ENCODE measurements around the gene FAM114A2. TPM values are rescaled to one million over a fixed set of nuclear protein-coding genes. Genes with fewer than 3 reads are reported as not detected.

FAM114A2 gene
- total RNA-seq, 1 experiment from 2014 or later = 21.3 TPM

DNA sequence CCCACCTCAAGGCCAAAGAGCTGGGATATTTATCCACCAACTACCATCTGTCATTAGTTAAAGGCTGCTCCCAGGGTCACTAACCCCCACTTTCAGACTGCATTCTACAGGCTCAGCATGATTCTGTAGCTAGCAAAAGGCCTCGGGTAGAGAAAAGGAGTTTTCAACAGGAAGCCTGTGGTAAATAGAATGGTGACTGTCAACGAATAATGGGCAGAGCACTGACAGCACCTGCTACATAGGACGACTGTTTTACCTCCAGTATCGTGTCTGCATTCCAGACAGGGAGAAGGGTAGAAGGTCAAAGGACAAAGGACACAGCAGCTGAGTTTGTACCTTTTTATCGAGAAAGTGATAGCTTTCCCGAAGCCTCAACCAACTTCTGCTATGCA, 20.3 kb upstream of the FAM114A2 start:
- no peaks in the 10 kb centered on the region for H3K36me3 Mint-ChIP-seq (ENCODE audit: insufficient read depth, unreplicated experiment)
- no peak overlapping the region for H3K27ac Mint-ChIP-seq (ENCODE audit: unreplicated experiment)
- TF ChIP-seq, protein P1, sequence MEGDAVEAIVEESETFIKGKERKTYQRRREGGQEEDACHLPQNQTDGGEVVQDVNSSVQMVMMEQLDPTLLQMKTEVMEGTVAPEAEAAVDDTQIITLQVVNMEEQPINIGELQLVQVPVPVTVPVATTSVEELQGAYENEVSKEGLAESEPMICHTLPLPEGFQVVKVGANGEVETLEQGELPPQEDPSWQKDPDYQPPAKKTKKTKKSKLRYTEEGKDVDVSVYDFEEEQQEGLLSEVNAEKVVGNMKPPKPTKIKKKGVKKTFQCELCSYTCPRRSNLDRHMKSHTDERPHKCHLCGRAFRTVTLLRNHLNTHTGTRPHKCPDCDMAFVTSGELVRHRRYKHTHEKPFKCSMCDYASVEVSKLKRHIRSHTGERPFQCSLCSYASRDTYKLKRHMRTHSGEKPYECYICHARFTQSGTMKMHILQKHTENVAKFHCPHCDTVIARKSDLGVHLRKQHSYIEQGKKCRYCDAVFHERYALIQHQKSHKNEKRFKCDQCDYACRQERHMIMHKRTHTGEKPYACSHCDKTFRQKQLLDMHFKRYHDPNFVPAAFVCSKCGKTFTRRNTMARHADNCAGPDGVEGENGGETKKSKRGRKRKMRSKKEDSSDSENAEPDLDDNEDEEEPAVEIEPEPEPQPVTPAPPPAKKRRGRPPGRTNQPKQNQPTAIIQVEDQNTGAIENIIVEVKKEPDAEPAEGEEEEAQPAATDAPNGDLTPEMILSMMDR (IDR thresholded peaks at IDR 0.05; ENCODE audit: unreplicated experiment) = no peak
- DNase-seq = no peak
- intact Hi-C loops (cut with micrococcal nuclease; ENCODE audit: unreplicated experiment) = no loop called here
- peaks cover 47% of the 10 kb centered on the region for H3K27me3 Mint-ChIP-seq (ENCODE audit: unreplicated experiment)
- no peak overlapping the region for H3K4me3 Mint-ChIP-seq (ENCODE audit: low read depth, unreplicated experiment)
- BruUV-seq (replicated peaks) = no TSS peak
- H3K9me3 Mint-ChIP-seq (ENCODE audit: low read depth, unreplicated experiment) = no peaks in the 10 kb centered on the region
- H3K4me1 Mint-ChIP-seq (ENCODE audit: low read depth, unreplicated experiment) = peaks cover 27% of the 10 kb centered on the region
- CTCF ChIA-PET = interaction anchor here (0.6 to 2.7 kb wide), 4 partner anchors 10 to 41 kb away, joined by 3 to 17 read pairs (median 6); partner anchors contain the start of genes FAM114A2 and MFAP3

DNA sequence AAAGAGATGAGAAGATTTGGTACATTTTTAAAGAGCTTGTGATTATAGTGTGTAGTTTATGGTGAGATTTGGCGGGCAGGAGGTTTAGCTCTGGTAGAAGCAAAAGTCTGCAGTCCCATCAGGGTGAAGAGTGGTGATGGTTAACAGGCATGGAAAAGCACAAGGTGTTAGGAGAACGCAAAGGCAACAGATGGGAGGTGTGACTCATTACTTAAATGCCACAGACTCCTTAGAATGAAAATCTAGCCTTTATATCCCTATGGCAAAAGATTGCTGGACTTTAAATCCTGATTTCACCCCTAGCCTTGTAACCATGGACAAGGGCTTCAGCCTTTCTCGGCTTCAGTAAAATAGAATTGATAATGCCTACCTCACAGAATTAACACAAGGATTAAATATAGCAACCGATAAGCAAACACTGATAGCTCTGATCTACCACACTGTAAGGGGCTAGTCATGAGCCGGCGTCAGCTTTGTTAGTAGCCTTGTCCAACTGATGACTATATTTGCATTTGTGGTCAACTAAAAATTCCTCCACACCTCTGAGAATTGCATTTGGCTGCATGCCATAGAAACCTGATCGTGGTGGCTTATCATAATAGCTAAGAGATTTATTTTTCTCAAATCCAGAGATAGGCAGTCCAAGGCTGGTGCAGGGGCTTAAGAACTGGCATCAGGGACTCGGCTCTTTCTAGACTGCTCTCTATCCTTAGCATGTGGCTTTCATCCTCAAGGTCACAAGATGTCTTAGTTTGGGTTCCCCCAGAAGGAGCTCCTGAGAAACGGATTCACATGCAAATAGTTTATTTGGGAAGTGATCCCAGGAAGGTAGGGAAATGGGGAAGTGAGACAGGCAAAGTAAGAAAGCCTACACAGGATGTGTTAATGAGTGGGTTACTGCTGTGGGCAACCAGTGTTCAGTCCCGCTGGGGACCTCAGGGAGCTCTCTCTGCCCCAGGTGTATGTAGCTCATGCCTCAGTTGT, 19.6 kb upstream of the FAM114A2 start:
- CTCF ChIA-PET = interaction anchor here (0.6 to 2.7 kb wide), 5 partner anchors 11 to 83 kb away, joined by 3 to 17 read pairs (median 3); partner anchors contain the start of genes FAM114A2 and MFAP3
- no TSS peak for BruUV-seq (replicated peaks)
- intact Hi-C loops (cut with micrococcal nuclease; ENCODE audit: unreplicated experiment) = no loop called here
- H3K4me3 Mint-ChIP-seq (ENCODE audit: low read depth, unreplicated experiment) = no peak overlapping the region
- peak; percentile 81 for DNase-seq
- peaks cover 27% of the 10 kb centered on the region for H3K4me1 Mint-ChIP-seq (ENCODE audit: low read depth, unreplicated experiment)
- TF ChIP-seq, protein P1 (IDR thresholded peaks at IDR 0.05; ENCODE audit: unreplicated experiment) = no peak
- no peaks in the 10 kb centered on the region for H3K36me3 Mint-ChIP-seq (ENCODE audit: insufficient read depth, unreplicated experiment)
- peaks cover 47% of the 10 kb centered on the region for H3K27me3 Mint-ChIP-seq (ENCODE audit: unreplicated experiment)
- no peaks in the 10 kb centered on the region for H3K9me3 Mint-ChIP-seq (ENCODE audit: low read depth, unreplicated experiment)
- H3K27ac Mint-ChIP-seq (ENCODE audit: unreplicated experiment) = no peak overlapping the region

DNA sequence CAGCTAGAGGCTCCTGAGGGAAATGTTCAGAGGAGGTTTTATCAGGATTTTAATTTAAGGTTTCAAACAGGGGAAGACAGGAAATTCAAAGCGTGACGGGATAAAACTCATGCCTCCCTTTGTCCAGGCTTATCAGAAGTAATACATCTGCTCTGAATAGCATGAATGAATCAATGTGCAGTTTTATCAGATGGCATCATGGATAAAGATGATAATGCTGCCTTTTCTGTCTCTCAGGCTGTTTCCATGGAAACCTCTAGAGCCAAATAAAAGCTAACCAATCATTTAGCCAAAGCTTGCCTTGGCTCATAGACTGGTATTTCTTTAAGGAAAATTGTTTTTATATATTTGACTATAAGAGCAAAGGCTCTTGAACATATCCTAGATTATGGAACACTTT, 16.5 kb upstream of the FAM114A2 start:
- Mint-ChIP-seq H3K27ac (ENCODE audit: unreplicated experiment) (no peak overlapping the region), H3K9me3 (ENCODE audit: low read depth, unreplicated experiment) (no peaks in the 10 kb centered on the region), H3K4me1 (ENCODE audit: low read depth, unreplicated experiment) (peaks cover 27% of the 10 kb centered on the region), H3K4me3 (ENCODE audit: low read depth, unreplicated experiment) (no peak overlapping the region), H3K36me3 (ENCODE audit: insufficient read depth, unreplicated experiment) (no peaks in the 10 kb centered on the region), H3K27me3 (ENCODE audit: unreplicated experiment) (peaks cover 18% of the 10 kb centered on the region)
- intact Hi-C loops (cut with micrococcal nuclease; ENCODE audit: unreplicated experiment) = no loop called here
- CTCF ChIA-PET = interaction anchor here (1.1 kb wide), 1 partner anchor 16 kb away, joined by 3 read pairs; the partner anchor contains the start of genes FAM114A2 and MFAP3
- no peak for DNase-seq
- TF ChIP-seq, protein P1 (IDR thresholded peaks at IDR 0.05; ENCODE audit: unreplicated experiment) = no peak
- BruUV-seq (replicated peaks) = no TSS peak

DNA sequence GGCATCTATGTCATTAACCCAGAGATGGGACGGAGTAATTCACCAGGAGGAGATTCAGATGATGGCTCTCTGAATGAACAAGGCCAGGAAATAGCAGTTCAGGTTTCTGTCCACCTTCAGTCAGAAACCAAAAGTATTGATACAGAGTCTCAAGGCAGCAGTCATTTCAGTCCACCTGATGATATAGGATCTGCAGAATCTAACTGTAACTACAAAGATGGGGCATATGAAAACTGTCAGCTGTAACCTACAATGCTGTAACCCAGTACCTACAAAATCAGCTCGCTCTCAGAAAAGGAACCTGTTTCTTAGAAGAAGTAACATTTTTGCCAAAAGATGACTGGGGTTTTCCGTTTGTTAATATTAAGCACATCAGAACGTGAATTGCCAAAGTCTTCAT, 14.8 kb upstream of the FAM114A2 start:
- intact Hi-C loops (cut with micrococcal nuclease; ENCODE audit: unreplicated experiment) = no loop called here
- DNase-seq = no peak
- TF ChIP-seq, protein P1 (IDR thresholded peaks at IDR 0.05; ENCODE audit: unreplicated experiment) = no peak
- H3K27me3 Mint-ChIP-seq (ENCODE audit: unreplicated experiment) = peaks cover under 1% of the 10 kb centered on the region
- H3K27ac Mint-ChIP-seq (ENCODE audit: unreplicated experiment) = no peak overlapping the region
- no peak overlapping the region for H3K4me3 Mint-ChIP-seq (ENCODE audit: low read depth, unreplicated experiment)
- H3K36me3 Mint-ChIP-seq (ENCODE audit: insufficient read depth, unreplicated experiment) = no peaks in the 10 kb centered on the region
- BruUV-seq (replicated peaks) = no TSS peak
- peaks cover 11% of the 10 kb centered on the region for H3K4me1 Mint-ChIP-seq (ENCODE audit: low read depth, unreplicated experiment)
- CTCF ChIA-PET = interaction anchor here (2.1 kb wide), 1 partner anchor 19 kb away, joined by 6 read pairs; no protein-coding TSS in a partner anchor
- H3K9me3 Mint-ChIP-seq (ENCODE audit: low read depth, unreplicated experiment) = no peaks in the 10 kb centered on the region

Measured in Calu3 (cell line).